ENCODE data around the gene TXNRD2.

DNA sequence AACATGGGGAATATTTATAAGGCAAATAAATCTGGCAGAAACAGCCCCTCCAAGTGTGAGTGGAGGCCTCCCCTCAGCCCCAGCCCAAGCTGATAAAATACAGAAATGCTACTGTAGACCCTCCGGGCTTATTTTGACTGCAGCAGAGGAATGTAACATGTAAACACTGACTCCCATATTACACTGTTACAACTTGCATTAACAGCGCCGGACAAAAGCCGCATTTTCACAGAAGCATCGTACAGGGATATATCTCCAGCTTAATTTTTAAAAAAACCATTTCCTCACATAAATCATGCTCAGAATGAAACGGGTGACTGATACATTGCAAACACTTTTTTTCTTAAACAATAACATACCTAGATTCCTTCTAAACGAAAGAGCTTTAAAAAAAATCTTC, 36.7 kb downstream of the TXNRD2 start:
- TF ChIP-seq, protein P1, sequence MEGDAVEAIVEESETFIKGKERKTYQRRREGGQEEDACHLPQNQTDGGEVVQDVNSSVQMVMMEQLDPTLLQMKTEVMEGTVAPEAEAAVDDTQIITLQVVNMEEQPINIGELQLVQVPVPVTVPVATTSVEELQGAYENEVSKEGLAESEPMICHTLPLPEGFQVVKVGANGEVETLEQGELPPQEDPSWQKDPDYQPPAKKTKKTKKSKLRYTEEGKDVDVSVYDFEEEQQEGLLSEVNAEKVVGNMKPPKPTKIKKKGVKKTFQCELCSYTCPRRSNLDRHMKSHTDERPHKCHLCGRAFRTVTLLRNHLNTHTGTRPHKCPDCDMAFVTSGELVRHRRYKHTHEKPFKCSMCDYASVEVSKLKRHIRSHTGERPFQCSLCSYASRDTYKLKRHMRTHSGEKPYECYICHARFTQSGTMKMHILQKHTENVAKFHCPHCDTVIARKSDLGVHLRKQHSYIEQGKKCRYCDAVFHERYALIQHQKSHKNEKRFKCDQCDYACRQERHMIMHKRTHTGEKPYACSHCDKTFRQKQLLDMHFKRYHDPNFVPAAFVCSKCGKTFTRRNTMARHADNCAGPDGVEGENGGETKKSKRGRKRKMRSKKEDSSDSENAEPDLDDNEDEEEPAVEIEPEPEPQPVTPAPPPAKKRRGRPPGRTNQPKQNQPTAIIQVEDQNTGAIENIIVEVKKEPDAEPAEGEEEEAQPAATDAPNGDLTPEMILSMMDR (IDR thresholded peaks at IDR 0.05) = no peak
- no peak for TF ChIP-seq POLR2A (IDR thresholded peaks at IDR 0.05)

Data from thyroid gland (tissue), 4 donors.